ENCODE measurements around the gene FAM216A.
"Not testable (repeated sequence)": the region's sequence is repeated elsewhere in the genome, so short reads cannot be mapped to it uniquely, and the experiment has no call there.

DNA sequence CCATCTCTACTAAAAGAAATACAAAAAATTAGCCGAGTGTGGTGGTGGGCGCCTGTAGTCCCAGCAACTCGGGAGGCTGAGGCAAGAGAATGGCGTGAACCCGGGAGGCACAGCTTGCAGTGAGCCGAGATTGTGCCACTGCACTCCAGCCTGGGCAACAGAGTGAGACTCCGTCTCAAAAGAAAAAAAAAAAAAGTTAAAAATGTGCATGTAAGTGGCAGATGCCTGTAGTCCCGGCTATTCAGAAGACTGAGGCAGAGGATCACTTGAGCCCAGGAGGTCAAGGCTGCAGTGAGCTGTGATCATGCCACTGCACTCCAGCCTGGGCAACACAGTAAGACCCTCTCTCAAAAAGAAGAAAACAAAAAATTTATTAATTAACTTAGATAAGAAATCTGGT lies 49.4 kb downstream of the FAM216A start:
- TF ChIP-seq, protein P1, sequence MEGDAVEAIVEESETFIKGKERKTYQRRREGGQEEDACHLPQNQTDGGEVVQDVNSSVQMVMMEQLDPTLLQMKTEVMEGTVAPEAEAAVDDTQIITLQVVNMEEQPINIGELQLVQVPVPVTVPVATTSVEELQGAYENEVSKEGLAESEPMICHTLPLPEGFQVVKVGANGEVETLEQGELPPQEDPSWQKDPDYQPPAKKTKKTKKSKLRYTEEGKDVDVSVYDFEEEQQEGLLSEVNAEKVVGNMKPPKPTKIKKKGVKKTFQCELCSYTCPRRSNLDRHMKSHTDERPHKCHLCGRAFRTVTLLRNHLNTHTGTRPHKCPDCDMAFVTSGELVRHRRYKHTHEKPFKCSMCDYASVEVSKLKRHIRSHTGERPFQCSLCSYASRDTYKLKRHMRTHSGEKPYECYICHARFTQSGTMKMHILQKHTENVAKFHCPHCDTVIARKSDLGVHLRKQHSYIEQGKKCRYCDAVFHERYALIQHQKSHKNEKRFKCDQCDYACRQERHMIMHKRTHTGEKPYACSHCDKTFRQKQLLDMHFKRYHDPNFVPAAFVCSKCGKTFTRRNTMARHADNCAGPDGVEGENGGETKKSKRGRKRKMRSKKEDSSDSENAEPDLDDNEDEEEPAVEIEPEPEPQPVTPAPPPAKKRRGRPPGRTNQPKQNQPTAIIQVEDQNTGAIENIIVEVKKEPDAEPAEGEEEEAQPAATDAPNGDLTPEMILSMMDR (IDR thresholded peaks at IDR 0.05), result not testable (repeated sequence)
- TF ChIP-seq POLR2A (IDR thresholded peaks at IDR 0.05), result not testable (repeated sequence)

Measured in adrenal gland (tissue), 5 donors.